Measurements from ENCODE around the gene PDIA6. TPM values are rescaled to one million over a fixed set of nuclear protein-coding genes. Genes with fewer than 3 reads are reported as not detected.

PDIA6 gene
- total and polyA plus RNA-seq, 9 of the 15 experiments (the other 6 are each of a cell fraction or from before 2014, with no cell fraction given): 166 to 268 (median 229) TPM

- TF ChIP-seq ZNF583 (CRISPR knock-in tag; IDR thresholded peaks at IDR 0.05): no peak
- TF ChIP-seq ZNF584 (CRISPR knock-in tag; IDR thresholded peaks at IDR 0.05; ENCODE audit: low read depth): no peak
- no peak for TF ChIP-seq MXD1 (CRISPR knock-in tag; IDR thresholded peaks at IDR 0.05; ENCODE audit: borderline replicate concordance, poor library complexity, severe bottlenecking)
- TF ChIP-seq SAP30 (IDR thresholded peaks at IDR 0.05; ENCODE audit: borderline replicate concordance, insufficient read depth, low read depth, low read length, poor library complexity, severe bottlenecking): no peak
- no peak for TF ChIP-seq ZNF143 (CRISPR knock-in tag; IDR thresholded peaks at IDR 0.05)
- peak; percentile 22; the same call in 1 of the 2 replicates for TF ChIP-seq STAT5A (IDR thresholded peaks at IDR 0.05; ENCODE audit: borderline replicate concordance, low read length)
- no peak for TF ChIP-seq GATAD2B (IDR thresholded peaks at IDR 0.05; ENCODE audit: borderline replicate concordance)
Observed at GRCh38 chr2:10810202-10811161, 2.1 kb downstream of the PDIA6 start (continued).

- CTCF ChIA-PET (ENCODE audit: low intra/inter-chr PET ratio): no interaction called here
- TF ChIP-seq E4F1 (CRISPR knock-in tag; IDR thresholded peaks at IDR 0.05; ENCODE audit: borderline replicate concordance) (no peak), ATF4 (CRISPR knock-in tag; IDR thresholded peaks at IDR 0.05) (no peak), TARDBP (IDR thresholded peaks at IDR 0.05) (no peak), POLR3G (IDR thresholded peaks at IDR 0.05; ENCODE audit: extremely low read depth, insufficient read length, insufficient replicate concordance) (no peak)
Observed at GRCh38 chr2:10806543-10806942, 6.0 kb downstream of the PDIA6 start.

More at GRCh38 chr2:10806543-10806942, 6.0 kb downstream of the PDIA6 start:
- no TSS peak for BruUV-seq (replicated peaks)
- POLR2A ChIA-PET: no interaction called here
- H3K27me3 ChIP-seq (ENCODE audit: control insufficient read depth in 2 of 2, insufficient read depth in 2 of 2, low read length in 2 of 2): no peaks in the 10 kb centered on the region
- H4K20me1 ChIP-seq (replicated peaks; ENCODE audit: control insufficient read depth, insufficient read depth, low read length): peaks cover 51% of the 10 kb centered on the region
- 86% methylated on average over 3 of the region's 3 CpGs for WGBS (ENCODE audit: insufficient coverage, low coverage, missing lambda C conversion rate)
- peaks cover 65% of the 10 kb centered on the region; the same call in 2 of the 3 replicates for H3K36me3 ChIP-seq (ENCODE audit: control insufficient read depth, insufficient read depth, low read length)
- H3K9me1 ChIP-seq (ENCODE audit: control insufficient read depth, insufficient read depth, low read length): no peaks in the 10 kb centered on the region
- no peak overlapping the region for H2AFZ ChIP-seq (ENCODE audit: low read depth, low read length)
- in situ Hi-C loops (cut with MboI): no loop called here
- no peak overlapping the region for H3K27ac ChIP-seq (ENCODE audit: extremely low read depth, low read depth, low read length)
- H3K4me3 ChIP-seq: no peak overlapping the region
- no peak overlapping the region for H3K4me2 ChIP-seq (ENCODE audit: insufficient read depth, low read length)
- H3K79me2 ChIP-seq (ENCODE audit: control insufficient read depth, insufficient read depth, low read length): peaks cover 82% of the 10 kb centered on the region
- FAIRE-seq: no peak
- H3K9me3 ChIP-seq (replicated peaks; ENCODE audit: control insufficient read depth, insufficient read depth, low read depth, low read length): no peaks in the 10 kb centered on the region
- DNase-seq (ENCODE audit: extremely low read depth in 1 of 4, low spot score in 3 of 4): no peak
- no peak for ATAC-seq
- intact Hi-C loops (cut with micrococcal nuclease): no loop called here
- peaks cover 3 to 30% of the 10 kb centered on the region in 2 experiments; a peak in 2 of 5 replicates for H3K4me1 ChIP-seq (replicated peaks in 1 of 2; ENCODE audit: control insufficient read depth in 2 of 2, insufficient read depth in 2 of 2, low read length in 2 of 2)
- H3K9ac ChIP-seq (ENCODE audit: insufficient read depth in 1 of 2, low read depth in 2 of 2, low read length in 2 of 2): no peak overlapping the region

Data from K562 (cell line).